B cell (primary cell): ENCODE results near the gene GFI1. TPM values are rescaled to one million over a fixed set of nuclear protein-coding genes. Genes with fewer than 3 reads are reported as not detected.

Source experiments
- ATAC-seq: fragments of 200-7000 bp; cut with Tn5 transposase; one replicate; pipeline ENCODE4 v1.10.0; 2021; ENCODE audit warnings: low read depth, mild to moderate bottlenecking, moderate number of reproducible peaks, moderate library complexity
- CTCF ChIA-PET: fragments of 350-600 bp; sonication (Branson Sonifier 250); formaldehyde crosslinking; loops from one replicate; lab custom pipeline; 2021; ENCODE audit warnings: antibody characterized with exemption, inconsistent platforms; lab: Charles Lee
- POLR2A ChIA-PET: fragments of 350-600 bp; sonication (Branson Sonifier 250); formaldehyde crosslinking; loops from one replicate; lab custom pipeline; 2021; ENCODE audit warnings: antibody characterized with exemption; lab: Charles Lee
- DNase-seq: peaks from one replicate; pipeline ENCODE4 v3.0.0; 2013
- H2AFZ ChIP-seq: 2 replicates; pipeline ENCODE4 v1.6.1; 2012; ENCODE audit warnings: mild to moderate bottlenecking, low read depth, low read length; ENCODE audit not compliant: insufficient read depth, poor library complexity, severe bottlenecking
- H3K27ac ChIP-seq, 2 donors: 1 replicate in 1 of 2; 2 replicates in 1 of 2; pipeline ENCODE4 v1.5.1; 2012 to 2013; ENCODE audit warnings: low read length in 2 of 2, mild to moderate bottlenecking in 2 of 2, moderate library complexity in 1 of 2
- H3K27me3 ChIP-seq, 4 experiments: fragments of 200-600 bp in 1 of 4; sonication (generic) in 1 of 4; replicated peaks in 1 of 4; 1 replicate in 2 of 4; 2 replicates in 2 of 4; pipeline versions ENCODE4 v1.6.1 to v1.7.0; 2013 to 2016; ENCODE audit warnings: low read length in 3 of 4, mild to moderate bottlenecking in 2 of 4, mixed read lengths in 1 of 4, moderate library complexity in 1 of 4; ENCODE audit not compliant: insufficient read depth in 4 of 4, control insufficient read depth in 3 of 4; ENCODE audit errors: control extremely low read depth in 1 of 4
- H3K36me3 ChIP-seq, 2 experiments: replicated peaks in 1 of 2; 1 replicate in 1 of 2; 2 replicates in 1 of 2; pipeline versions ENCODE4 v1.6.1 to v1.7.1; 2013; ENCODE audit warnings: low read length in 1 of 2; ENCODE audit not compliant: insufficient read depth in 2 of 2, control insufficient read depth in 1 of 2; ENCODE audit errors: control extremely low read depth in 1 of 2, extremely low read depth in 1 of 2
- H3K4me1 ChIP-seq, 2 donors: fragments of 200-600 bp in 1 of 2; sonication (generic) in 1 of 2; 1 replicate in 1 of 2; 2 replicates in 1 of 2; pipeline versions ENCODE4 v1.5.1 to v1.6.1; 2013 to 2017; ENCODE audit warnings: low read length in 2 of 2; ENCODE audit not compliant: control insufficient read depth in 2 of 2, insufficient read depth in 2 of 2
- H3K4me2 ChIP-seq: replicated peaks from 2 replicates; pipeline ENCODE3; 2012; ENCODE audit warnings: mild to moderate bottlenecking, low read depth, low read length; ENCODE audit not compliant: poor library complexity, severe bottlenecking
- H3K4me3 ChIP-seq, 5 experiments: fragments of 200-600 bp in 1 of 5; sonication (generic) in 1 of 5; 1 replicate in 3 of 5; 2 replicates in 2 of 5; pipeline versions ENCODE4 v1.5.1 to v1.7.0; 2011 to 2016; ENCODE audit warnings: low read length in 4 of 5, mild to moderate bottlenecking in 4 of 5, low read depth in 2 of 5, control low read depth in 1 of 5, moderate library complexity in 1 of 5; ENCODE audit not compliant: insufficient read depth in 1 of 5; ENCODE audit errors: control extremely low read depth in 1 of 5, extremely low read depth in 1 of 5
- H3K79me2 ChIP-seq: fragments of 200-600 bp; sonication (generic); one replicate; pipeline ENCODE4 v1.6.0; 2016; ENCODE audit warnings: low read length; ENCODE audit not compliant: control insufficient read depth, insufficient read depth
- H3K9ac ChIP-seq: fragments of 200-600 bp; sonication (generic); 2 replicates; pipeline ENCODE4 v1.6.1; 2017; ENCODE audit warnings: mild to moderate bottlenecking, low read length, moderate library complexity
- H3K9me3 ChIP-seq, 3 donors: one replicate each; pipeline versions ENCODE4 v1.6.1 to v1.7.1; 2013; ENCODE audit warnings: low read length in 2 of 3; ENCODE audit not compliant: control insufficient read depth in 2 of 3, insufficient read depth in 1 of 3; ENCODE audit errors: control extremely low read depth in 1 of 3
- H4K20me1 ChIP-seq: 2 replicates; pipeline ENCODE4 v1.6.0; 2012; ENCODE audit warnings: mild to moderate bottlenecking, low read length; ENCODE audit not compliant: insufficient read depth, control insufficient read depth, poor library complexity, severe bottlenecking
- H3K27ac Mint-ChIP-seq: one replicate; pipeline ENCODE4 v1.8.0; 2021; ENCODE audit warnings: mixed read lengths
- H3K27me3 Mint-ChIP-seq: one replicate; pipeline ENCODE4 v1.8.0; 2021; ENCODE audit warnings: mixed read lengths
- H3K4me1 Mint-ChIP-seq: one replicate; pipeline ENCODE4 v1.8.0; 2021; ENCODE audit warnings: mixed read lengths
- H3K4me3 Mint-ChIP-seq: one replicate; pipeline ENCODE4 v1.8.0; 2021; ENCODE audit warnings: mixed read lengths
- H3K9me3 Mint-ChIP-seq: one replicate; pipeline ENCODE4 v1.8.0; 2022; ENCODE audit warnings: mixed read lengths; ENCODE audit not compliant: insufficient read depth
- CTCF ChIP-seq: fragments of 200-600 bp; IDR thresholded peaks from one replicate; pipeline ENCODE4 v1.8.0; 2022; ENCODE audit warnings: antibody characterized with exemption, mild to moderate bottlenecking
- EZH2 ChIP-seq: IDR thresholded peaks from 2 replicates; pipeline ENCODE4 v1.6.1; 2012; ENCODE audit warnings: borderline replicate concordance, low read depth, mild to moderate bottlenecking, moderate library complexity, low read length; ENCODE audit not compliant: insufficient read depth, poor library complexity, severe bottlenecking
- WGBS: methylation state at CpG from one replicate; pipeline ENCODE4 v1.1.5; 2013; ENCODE audit warnings: missing lambda C conversion rate; ENCODE audit not compliant: insufficient coverage; 5-methylcytosine and 5-hydroxymethylcytosine counted together
- intact Hi-C: fragments of 100-400 bp; cut with micrococcal nuclease; formaldehyde crosslinking; loops from one replicate; pipeline ENCODE4 v1.10.0; 2022
- polyA plus RNA-seq: library from polyadenylated mRNA; depleted of rRNA; stranded (reverse); fragments of >200 nt; gene quantifications from 2 replicates; pipeline ENCODE4 v1.2.3, GENCODE V29; 2012
- total RNA-seq, 2 donors: library from RNA; stranded (reverse); fragments of 120-200 nt in 1 of 2; gene quantifications; 1 replicate in 1 of 2; 2 replicates in 1 of 2; pipeline versions ENCODE4 v1.2.3 to v1.2.4, GENCODE V29; 2013 to 2022

Gene GFI1
- total and polyA plus RNA-seq, 2 donors (not counting 1 experiment from before 2014, with no cell fraction given) = 0.76 to 1.2 TPM

DNA sequence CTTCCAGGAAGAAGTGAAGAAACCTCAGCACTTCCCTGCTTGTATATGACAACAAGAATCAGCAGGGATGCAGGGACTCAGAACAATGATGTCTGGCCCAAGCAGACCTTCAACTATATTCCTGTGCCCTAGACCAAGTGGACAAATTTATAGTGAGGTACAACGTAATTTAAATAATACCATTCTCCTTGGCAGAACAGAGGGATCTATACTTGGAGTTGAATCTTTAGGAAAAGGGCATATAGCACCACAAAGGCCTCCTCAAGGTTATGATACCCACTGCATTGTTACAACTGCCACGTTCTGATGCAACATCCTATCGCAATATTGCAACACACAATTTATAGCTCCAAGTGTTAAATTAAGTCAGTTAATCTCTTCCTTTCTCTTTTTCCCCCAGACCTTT, 29.1 kb upstream of the GFI1 start:
- Histone ChIP-seq H3K4me3 (no peak overlapping the region), H3K9me3 (no peaks in the 10 kb centered on the region), H3K9ac (no peak overlapping the region), H3K4me2 (no peak overlapping the region), H3K36me3 (peaks cover 0 to 3% of the 10 kb centered on the region in 2 experiments), H3K27ac (no peak overlapping the region), H4K20me1 (no peaks in the 10 kb centered on the region), H3K79me2 (no peaks in the 10 kb centered on the region), H3K27me3 (no peaks in the 10 kb centered on the region), H3K4me1 (no peaks in the 10 kb centered on the region), H2AFZ (no peak overlapping the region)
- no peaks in the 10 kb centered on the region for H3K9me3 Mint-ChIP-seq
- POLR2A ChIA-PET = no interaction called here
- no peak overlapping the region for H3K27ac Mint-ChIP-seq
- H3K4me1 Mint-ChIP-seq = no peaks in the 10 kb centered on the region
- no peaks in the 10 kb centered on the region for H3K27me3 Mint-ChIP-seq
- intact Hi-C loops = no loop called here
- H3K4me3 Mint-ChIP-seq = no peak overlapping the region
- DNase-seq (no peak), ATAC-seq (no peak)
- CTCF ChIA-PET = no interaction called here
- WGBS = 40% methylated on average over 1 of the region's 3 CpGs
- TF ChIP-seq EZH2 = no peak
- no peak for TF ChIP-seq CTCF

DNA sequence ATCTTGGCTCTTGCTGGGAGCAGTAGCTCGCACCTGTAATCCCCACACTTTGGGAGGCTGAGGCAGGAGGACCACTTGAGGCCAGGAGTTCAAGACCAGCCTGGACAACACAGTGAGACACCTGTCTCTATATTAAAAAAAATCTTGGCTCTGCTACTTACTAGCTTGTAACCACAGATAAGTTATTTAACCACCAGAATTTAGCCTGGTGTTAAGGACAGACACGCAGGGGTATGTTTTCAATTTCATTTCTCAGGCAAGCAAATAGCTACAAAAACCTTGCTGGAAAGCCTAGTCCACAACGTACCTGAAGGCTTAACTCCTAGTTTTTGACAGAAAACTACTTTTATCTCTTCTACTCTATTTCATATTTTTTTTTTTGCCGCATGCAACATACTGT, 24.8 kb upstream of the GFI1 start:
- Histone ChIP-seq H3K9ac (no peak overlapping the region), H3K4me3 (no peak overlapping the region), H3K4me1 (no peaks in the 10 kb centered on the region), H4K20me1 (no peaks in the 10 kb centered on the region), H2AFZ (no peak overlapping the region), H3K4me2 (no peak overlapping the region), H3K27me3 (no peaks in the 10 kb centered on the region), H3K79me2 (no peaks in the 10 kb centered on the region), H3K9me3 (no peaks in the 10 kb centered on the region), H3K36me3 (peaks cover 0 to 3% of the 10 kb centered on the region in 2 experiments), H3K27ac (no peak overlapping the region)
- no peak for DNase-seq
- no peak overlapping the region for H3K4me3 Mint-ChIP-seq
- no peaks in the 10 kb centered on the region for H3K27me3 Mint-ChIP-seq
- no peaks in the 10 kb centered on the region for H3K9me3 Mint-ChIP-seq
- intact Hi-C loops = no loop called here
- no peak for ATAC-seq
- 96% methylated on average over 2 of the region's 4 CpGs for WGBS
- CTCF ChIA-PET = no interaction called here
- H3K27ac Mint-ChIP-seq = no peak overlapping the region
- no peaks in the 10 kb centered on the region for H3K4me1 Mint-ChIP-seq
- POLR2A ChIA-PET = no interaction called here
- TF ChIP-seq EZH2 (no peak), CTCF (no peak)
